Right renal pelvis (tissue), 4 donors: ENCODE measurements around the gene WDR49. TPM values are rescaled to one million over a fixed set of nuclear protein-coding genes. Genes with fewer than 3 reads are reported as not detected.

ENCODE experiments used
- polyA plus RNA-seq, 4 donors: library from polyadenylated mRNA; unstranded; fragments of 120-200 nt; gene quantifications; one replicate each; pipeline ENCODE4 v1.2.1, GENCODE V29; 2013; ENCODE audit not compliant: insufficient read length in 4 of 4

WDR49 gene
- polyA plus RNA-seq, 4 donors = 2.1 to 3.0 (median 2.5) TPM

Other genes starting within 250 kb of the WDR49 start
- gene SERPINI2, start 179.9 kb downstream of the WDR49 start, polyA plus RNA-seq = 1 to 10 TPM in 1 of 4 donors, under 1 TPM in 3; 0.57 to 1.6 (median 0.92) TPM
- 10 to 100 TPM; 59.9 to 82.0 (median 81.1) TPM for gene PDCD10, start 81.0 kb upstream of the WDR49 start, polyA plus RNA-seq
- gene SERPINI1, start 81.8 kb upstream of the WDR49 start, polyA plus RNA-seq = 10 to 100 TPM; 41.1 to 67.1 (median 50.4) TPM